GM23338 (cell line): Measurements from ENCODE around the gene CCDC60. TPM values are rescaled to one million over a fixed set of nuclear protein-coding genes. Genes with fewer than 3 reads are reported as not detected.

Source experiments
- ATAC-seq: fragments of 200-7000 bp; cut with Tn5 transposase; 3 replicates; pipeline ENCODE4 v1.9.1; 2020
- DNase-seq: peaks from one replicate; pipeline ENCODE4 v3.0.0-alpha.2; 2015; ENCODE audit warnings: low spot score
- H2AFZ ChIP-seq: fragments of 200-600 bp; sonication (generic); 2 replicates; pipeline ENCODE4 v1.8.0; 2016; ENCODE audit warnings: antibody characterized with exemption, mild to moderate bottlenecking, moderate library complexity
- H3F3A ChIP-seq: fragments of 200-600 bp; sonication (generic); replicated peaks from 2 replicates; pipeline ENCODE4 v1.8.0; 2017; ENCODE audit warnings: antibody characterized with exemption, mixed run types, low read depth
- H3K27ac ChIP-seq: fragments of 200-600 bp; sonication (generic); 2 replicates; pipeline ENCODE4 v1.6.1; 2016; ENCODE audit warnings: low read depth
- H3K27me3 ChIP-seq: fragments of 200-600 bp; sonication (generic); 2 replicates; pipeline ENCODE4 v1.8.0; 2016; ENCODE audit warnings: mild to moderate bottlenecking, mixed run types, moderate library complexity; ENCODE audit not compliant: insufficient read depth
- H3K36me3 ChIP-seq: fragments of 200-600 bp; sonication (generic); 2 replicates; pipeline ENCODE4 v1.8.0; 2016; ENCODE audit warnings: mild to moderate bottlenecking; ENCODE audit not compliant: insufficient read depth
- H3K4me1 ChIP-seq: fragments of 200-600 bp; sonication (generic); 2 replicates; pipeline ENCODE4 v1.8.0; 2016; ENCODE audit warnings: mild to moderate bottlenecking, moderate library complexity; ENCODE audit not compliant: insufficient read depth
- H3K4me2 ChIP-seq: fragments of 200-600 bp; sonication (generic); 2 replicates; pipeline ENCODE4 v1.7.1; 2017; ENCODE audit warnings: mixed run types
- H3K4me3 ChIP-seq: fragments of 200-600 bp; sonication (generic); 2 replicates; pipeline ENCODE4 v1.6.1; 2016; ENCODE audit warnings: mixed run types
- H3K79me2 ChIP-seq: fragments of 200-600 bp; sonication (generic); replicated peaks from 2 replicates; pipeline ENCODE4 v1.8.0; 2017; ENCODE audit warnings: mild to moderate bottlenecking; ENCODE audit not compliant: insufficient read depth
- H3K9me2 ChIP-seq: fragments of 200-600 bp; sonication (generic); 2 replicates; pipeline ENCODE4 v1.8.0; 2017; ENCODE audit not compliant: insufficient read depth
- H4K20me1 ChIP-seq: fragments of 200-600 bp; sonication (generic); replicated peaks from 2 replicates; pipeline ENCODE4 v1.8.0; 2017; ENCODE audit warnings: mild to moderate bottlenecking; ENCODE audit not compliant: insufficient read depth
- H3K27ac Mint-ChIP-seq: 2 replicates; pipeline ENCODE4 v1.8.0; 2020; ENCODE audit warnings: inconsistent platforms, mild to moderate bottlenecking, moderate library complexity, mixed read lengths
- H3K27me3 Mint-ChIP-seq: 3 replicates; pipeline ENCODE4 v1.8.0; 2022; ENCODE audit warnings: low read depth, mild to moderate bottlenecking, moderate library complexity, mixed read lengths, inconsistent platforms; ENCODE audit not compliant: insufficient read depth, poor library complexity
- H3K36me3 Mint-ChIP-seq: 3 replicates; pipeline ENCODE4 v1.8.0; 2021; ENCODE audit warnings: low read depth, mild to moderate bottlenecking, inconsistent platforms, moderate library complexity, mixed read lengths
- H3K4me1 Mint-ChIP-seq: 3 replicates; pipeline ENCODE4 v1.8.0; 2020; ENCODE audit warnings: mild to moderate bottlenecking, inconsistent platforms, mixed read lengths
- H3K4me3 Mint-ChIP-seq: 3 replicates; pipeline ENCODE4 v1.8.0; 2021; ENCODE audit warnings: moderate library complexity, mild to moderate bottlenecking, inconsistent platforms, mixed read lengths
- H3K9me3 Mint-ChIP-seq: 3 replicates; pipeline ENCODE4 v1.8.0; 2020; ENCODE audit warnings: moderate library complexity, mild to moderate bottlenecking, inconsistent platforms, mixed read lengths
- EZH2 ChIP-seq: fragments of 200-600 bp; sonication (generic); IDR thresholded peaks from one replicate; pipeline ENCODE4 v1.8.0; 2017; ENCODE audit warnings: antibody characterized with exemption, mild to moderate bottlenecking, low read depth; ENCODE audit not compliant: unreplicated experiment
- POLR2AphosphoS5 ChIP-seq: IDR thresholded peaks from 2 replicates; pipeline ENCODE4 v1.6.1; 2016; ENCODE audit warnings: antibody characterized with exemption, low read depth
- STAT1 ChIP-seq: IDR thresholded peaks from one replicate; pipeline ENCODE4 v1.6.1; 2016; ENCODE audit warnings: antibody characterized with exemption; ENCODE audit not compliant: unreplicated experiment
- ZNF462 ChIP-seq: fragments of 250-450 bp; sonication (Bioruptor Pico); IDR thresholded peaks from 2 replicates; pipeline ENCODE4 v1.5.0; 2020; ENCODE audit warnings: mild to moderate bottlenecking, moderate library complexity
- polyA plus RNA-seq: library from polyadenylated mRNA; unstranded; fragments of >200 nt; fragmentation: Nextera tagmentation; extraction: Ambion mirVana; gene quantifications from 2 replicates; pipeline ENCODE4 v1.2.1, GENCODE V29; 2016
- total RNA-seq: library from RNA; depleted of rRNA; stranded (reverse); fragments of >200 nt; shearing (Covaris generic); gene quantifications from 2 replicates; pipeline ENCODE4 v1.2.3, GENCODE V29; 2014
- TF ChIP-seq, protein P1 (sequence below): IDR thresholded peaks from 2 replicates; pipeline ENCODE4 v1.6.1; 2016; ENCODE audit warnings: antibody characterized with exemption

CCDC60 gene
- total and polyA plus RNA-seq, 2 experiments from 2014 or later = 0.53 TPM; not detected in 1

DNA sequence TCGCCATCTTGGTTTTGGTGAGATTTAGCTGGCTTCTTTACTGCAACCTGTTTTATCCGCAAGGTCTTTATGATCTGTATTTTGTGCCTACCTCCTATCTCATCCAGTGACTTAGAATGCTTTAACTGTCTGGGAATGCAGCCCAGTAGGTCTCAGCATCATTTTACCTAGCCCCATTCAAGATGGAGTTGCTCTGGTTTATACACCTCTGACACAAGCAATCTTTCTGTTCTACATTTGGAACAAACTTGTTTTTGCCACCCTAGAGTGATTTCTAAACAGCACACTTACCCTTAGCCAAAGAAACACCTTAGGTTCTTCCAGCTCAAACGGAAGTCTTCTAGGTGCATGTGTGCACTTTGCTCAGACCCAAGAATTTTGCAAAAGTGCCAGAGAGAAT is 122.3 kb downstream of the CCDC60 start (continued):
- no peak for TF ChIP-seq EZH2

GRCh38 chr12:119457271-119457670 is 122.7 kb downstream of the CCDC60 start:
- no peak for ATAC-seq
- Histone ChIP-seq H3K4me2 (peak overlapping the region; percentile 32), H3F3A (no peaks in the 10 kb centered on the region), H3K9me2 (peaks cover 16% of the 10 kb centered on the region), H3K27me3 (no peaks in the 10 kb centered on the region), H2AFZ (no peak overlapping the region), H3K27ac (peak overlapping the region; percentile 22), H3K79me2 (no peaks in the 10 kb centered on the region), H3K36me3 (no peaks in the 10 kb centered on the region), H4K20me1 (no peaks in the 10 kb centered on the region), H3K4me3 (peak overlapping the region; percentile 9; the same call in 1 of the 2 replicates), H3K4me1 (peaks cover 23% of the 10 kb centered on the region)
- Mint-ChIP-seq H3K9me3 (peaks cover 21% of the 10 kb centered on the region), H3K27me3 (peaks cover 2% of the 10 kb centered on the region), H3K36me3 (peaks cover 9% of the 10 kb centered on the region), H3K27ac (peak overlapping the region; percentile 95), H3K4me3 (no peak overlapping the region), H3K4me1 (peaks cover 21% of the 10 kb centered on the region)
- DNase-seq = peak; percentile 58
- TF ChIP-seq POLR2AphosphoS5 (no peak), STAT1 (no peak), ZNF462 (CRISPR knock-in tag) (no peak), EZH2 (no peak)
- TF ChIP-seq, protein P1, sequence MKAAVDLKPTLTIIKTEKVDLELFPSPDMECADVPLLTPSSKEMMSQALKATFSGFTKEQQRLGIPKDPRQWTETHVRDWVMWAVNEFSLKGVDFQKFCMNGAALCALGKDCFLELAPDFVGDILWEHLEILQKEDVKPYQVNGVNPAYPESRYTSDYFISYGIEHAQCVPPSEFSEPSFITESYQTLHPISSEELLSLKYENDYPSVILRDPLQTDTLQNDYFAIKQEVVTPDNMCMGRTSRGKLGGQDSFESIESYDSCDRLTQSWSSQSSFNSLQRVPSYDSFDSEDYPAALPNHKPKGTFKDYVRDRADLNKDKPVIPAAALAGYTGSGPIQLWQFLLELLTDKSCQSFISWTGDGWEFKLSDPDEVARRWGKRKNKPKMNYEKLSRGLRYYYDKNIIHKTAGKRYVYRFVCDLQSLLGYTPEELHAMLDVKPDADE = no peak
